Neuronal stem cell (in vitro differentiated cells): ENCODE data around the gene RNF20.

Experiments used
- DNase-seq: peaks from one replicate; pipeline ENCODE4 v3.0.0-alpha.2; 2013; ENCODE audit warnings: low spot score
- H2AFZ ChIP-seq: one replicate; pipeline ENCODE4 v1.6.1; 2013; ENCODE audit warnings: mild to moderate bottlenecking, low read length, inconsistent platforms
- H2AK5ac ChIP-seq: 2 replicates; pipeline ENCODE4 v1.6.1; 2013; ENCODE audit warnings: low read depth, mild to moderate bottlenecking, inconsistent platforms, low read length, moderate library complexity, mixed read lengths
- H2BK120ac ChIP-seq: 2 replicates; pipeline ENCODE4 v1.6.1; 2013; ENCODE audit warnings: low read depth, mild to moderate bottlenecking, inconsistent platforms, low read length, moderate library complexity, mixed read lengths
- H2BK12ac ChIP-seq: one replicate; pipeline ENCODE4 v1.6.1; 2013; ENCODE audit warnings: low read length, inconsistent platforms
- H2BK15ac ChIP-seq: 2 replicates; pipeline ENCODE4 v1.6.1; 2013; ENCODE audit warnings: mild to moderate bottlenecking, low read length, inconsistent platforms, mixed read lengths
- H2BK5ac ChIP-seq: one replicate; pipeline ENCODE4 v1.6.1; 2013; ENCODE audit warnings: inconsistent platforms, mild to moderate bottlenecking, low read length, moderate library complexity
- H3K14ac ChIP-seq: one replicate; pipeline ENCODE4 v1.6.1; 2013; ENCODE audit warnings: low read length, inconsistent platforms
- H3K18ac ChIP-seq: 2 replicates; pipeline ENCODE4 v1.6.1; 2013; ENCODE audit warnings: low read length, inconsistent platforms
- H3K23ac ChIP-seq: 2 replicates; pipeline ENCODE4 v1.6.1; 2013; ENCODE audit warnings: low read depth, mild to moderate bottlenecking, mixed read lengths, low read length, inconsistent platforms; ENCODE audit not compliant: poor library complexity
- H3K27ac ChIP-seq: replicated peaks from 3 replicates; pipeline ENCODE4 v1.5.1; 2013; ENCODE audit warnings: low read length, inconsistent platforms
- H3K27me3 ChIP-seq, 3 experiments: 2 replicates each; pipeline ENCODE4 v1.6.1; 2013; ENCODE audit warnings: low read length in 3 of 3, mild to moderate bottlenecking in 2 of 3, inconsistent platforms in 1 of 3, low read depth in 1 of 3, mixed read lengths in 1 of 3, moderate library complexity in 1 of 3; ENCODE audit not compliant: control insufficient read depth in 3 of 3, insufficient read depth in 3 of 3
- H3K36me3 ChIP-seq, 2 donors: replicated peaks in 1 of 2; 2 replicates each; pipeline ENCODE4 v1.6.1; 2013; ENCODE audit warnings: low read length in 2 of 2; ENCODE audit not compliant: control insufficient read depth in 2 of 2, insufficient read depth in 2 of 2
- H3K4ac ChIP-seq: 2 replicates; pipeline ENCODE4 v1.6.1; 2013; ENCODE audit warnings: inconsistent platforms, mild to moderate bottlenecking, low read length, moderate library complexity
- H3K4me1 ChIP-seq, 2 donors: 1 replicate in 1 of 2; 2 replicates in 1 of 2; pipeline ENCODE4 v1.6.1; 2013; ENCODE audit warnings: low read length in 2 of 2, low read depth in 1 of 2; ENCODE audit not compliant: control insufficient read depth in 2 of 2, insufficient read depth in 1 of 2
- H3K4me2 ChIP-seq: one replicate; pipeline ENCODE4 v1.6.1; 2013; ENCODE audit warnings: mild to moderate bottlenecking, low read length, inconsistent platforms; ENCODE audit not compliant: insufficient read depth, poor library complexity, severe bottlenecking
- H3K4me3 ChIP-seq, 2 donors: 2 replicates each; pipeline ENCODE4 v1.5.1; 2013; ENCODE audit warnings: low read length in 2 of 2, mild to moderate bottlenecking in 2 of 2, inconsistent platforms in 1 of 2, moderate library complexity in 1 of 2
- H3K79me1 ChIP-seq: one replicate; pipeline ENCODE4 v1.6.1; 2013; ENCODE audit warnings: low read depth, mild to moderate bottlenecking, inconsistent platforms, low read length, moderate library complexity
- H3K9ac ChIP-seq: one replicate; pipeline ENCODE4 v1.6.1; 2013; ENCODE audit warnings: mild to moderate bottlenecking, low read depth, low read length, inconsistent platforms; ENCODE audit not compliant: poor library complexity
- H3K9me3 ChIP-seq, 2 donors: replicated peaks in 1 of 2; 2 replicates each; pipeline versions ENCODE3 to v1.6.1; 2013; ENCODE audit warnings: low read length in 2 of 2, mild to moderate bottlenecking in 2 of 2, inconsistent platforms in 1 of 2, low read depth in 1 of 2, mixed read lengths in 1 of 2, moderate library complexity in 1 of 2; ENCODE audit not compliant: control insufficient read depth in 2 of 2, insufficient read depth in 1 of 2
- H4K8ac ChIP-seq: one replicate; pipeline ENCODE4 v1.6.1; 2013; ENCODE audit warnings: low read depth, mild to moderate bottlenecking, inconsistent platforms, low read length, moderate library complexity
- H4K91ac ChIP-seq: one replicate; pipeline ENCODE4 v1.6.1; 2013; ENCODE audit warnings: low read length, low read depth, mild to moderate bottlenecking, inconsistent platforms; ENCODE audit not compliant: poor library complexity
- WGBS, 2 donors: extraction: QIAGEN DNeasy Blood & Tissue Kit; methylation state at CpG; one replicate each; pipeline ENCODE4 v1.1.7; 2013; ENCODE audit warnings: missing lambda C conversion rate in 2 of 2, mixed read lengths in 1 of 2; ENCODE audit not compliant: insufficient read length in 2 of 2, insufficient replicate concordance in 1 of 2; ENCODE audit errors: extremely low coverage in 2 of 2; 5-methylcytosine and 5-hydroxymethylcytosine counted together

Gene RNF20

GRCh38 chr9:101591787-101592446 lies 58.3 kb downstream of the RNF20 start:
- H2AFZ ChIP-seq: no peak overlapping the region
- no peak overlapping the region for H3K14ac ChIP-seq
- H3K27me3 ChIP-seq: no peaks in the 10 kb centered on the region
- no peak overlapping the region for H3K23ac ChIP-seq
- no peak overlapping the region for H2BK5ac ChIP-seq
- H2BK12ac ChIP-seq: no peak overlapping the region
- H2BK120ac ChIP-seq: no peak overlapping the region
- no peaks in the 10 kb centered on the region for H3K79me1 ChIP-seq
- no peaks in the 10 kb centered on the region for H3K9me3 ChIP-seq
- no peak overlapping the region for H4K91ac ChIP-seq
- no peak overlapping the region for H3K27ac ChIP-seq
- no peak overlapping the region for H2BK15ac ChIP-seq
- DNase-seq: no peak
- peaks cover 0 to 1% of the 10 kb centered on the region in 2 donors for H3K36me3 ChIP-seq
- no peak overlapping the region for H3K9ac ChIP-seq
- H3K4me2 ChIP-seq: no peak overlapping the region
- no peak overlapping the region for H3K18ac ChIP-seq
- no peak overlapping the region for H2AK5ac ChIP-seq
- no peaks in the 10 kb centered on the region for H3K4me1 ChIP-seq
- H3K4me3 ChIP-seq: no peak overlapping the region
- H4K8ac ChIP-seq: no peak overlapping the region
- H3K4ac ChIP-seq: no peak overlapping the region

GRCh38 chr9:101592788-101593187 lies 59.1 kb downstream of the RNF20 start:
- Histone ChIP-seq H3K27me3 (no peaks in the 10 kb centered on the region), H3K4me2 (no peak overlapping the region), H4K8ac (no peak overlapping the region), H3K14ac (no peak overlapping the region), H3K9ac (no peak overlapping the region), H3K18ac (no peak overlapping the region), H2BK120ac (no peak overlapping the region), H3K23ac (no peak overlapping the region), H2BK12ac (no peak overlapping the region), H3K4me1 (no peaks in the 10 kb centered on the region), H3K4me3 (no peak overlapping the region), H3K27ac (no peak overlapping the region), H3K79me1 (no peaks in the 10 kb centered on the region), H3K4ac (no peak overlapping the region), H2BK5ac (no peak overlapping the region), H4K91ac (no peak overlapping the region), H2AK5ac (no peak overlapping the region), H2AFZ (no peak overlapping the region), H2BK15ac (no peak overlapping the region), H3K36me3 (peaks cover 0 to 1% of the 10 kb centered on the region in 2 donors), H3K9me3 (no peaks in the 10 kb centered on the region)
- DNase-seq: no peak

- Histone ChIP-seq H3K4me1 (no peaks in the 10 kb centered on the region), H2BK120ac (no peak overlapping the region), H2BK5ac (no peak overlapping the region), H3K23ac (no peak overlapping the region), H4K91ac (no peak overlapping the region), H3K4me2 (no peak overlapping the region), H3K9me3 (no peaks in the 10 kb centered on the region), H3K4me3 (no peak overlapping the region), H2AK5ac (no peak overlapping the region), H2AFZ (no peak overlapping the region), H3K79me1 (no peaks in the 10 kb centered on the region), H3K14ac (no peak overlapping the region), H3K4ac (no peak overlapping the region), H2BK15ac (no peak overlapping the region), H2BK12ac (no peak overlapping the region), H3K18ac (no peak overlapping the region), H4K8ac (no peak overlapping the region), H3K27me3 (no peaks in the 10 kb centered on the region), H3K27ac (no peak overlapping the region), H3K9ac (no peak overlapping the region), H3K36me3 (peaks cover 0 to 1% of the 10 kb centered on the region in 2 donors)
- DNase-seq: no peak
- no CpG with 5 or more reads among the region's 2 CpGs for WGBS, 2 donors
Observed at GRCh38 chr9:101593345-101593744, 59.7 kb downstream of the RNF20 start.

GRCh38 chr9:101594796-101595195 lies 61.1 kb downstream of the RNF20 start, which contains the start of gene PPP3R2:
Gene PPP3R2 (minus strand): TSS chr9:101594969. CDS start chr9:101594921, 48 bp downstream.
- H2AFZ ChIP-seq: no peak within 1 kb of the TSS
- no peak within 1 kb of the TSS for H2BK120ac ChIP-seq
- H3K4me1 ChIP-seq: no peaks in the 10 kb centered on the region
- no peak within 1 kb of the TSS for H2BK15ac ChIP-seq
- H2BK12ac ChIP-seq: no peak within 1 kb of the TSS
- H3K27ac ChIP-seq: no peak within 1 kb of the TSS
- DNase-seq: no peak
- no peak within 1 kb of the TSS for H2AK5ac ChIP-seq
- H3K4me2 ChIP-seq: no peak within 1 kb of the TSS
- H3K9me3 ChIP-seq: no peaks in the 10 kb centered on the region
- H3K23ac ChIP-seq: no peak within 1 kb of the TSS
- no peak within 1 kb of the TSS for H3K4ac ChIP-seq
- H3K79me1 ChIP-seq: no peaks in the 10 kb centered on the region
- H4K8ac ChIP-seq: no peak within 1 kb of the TSS
- H3K36me3 ChIP-seq: peaks cover 0 to 1% of the 10 kb centered on the region in 2 donors
- no peak within 1 kb of the TSS for H3K9ac ChIP-seq
- no peak within 1 kb of the TSS for H2BK5ac ChIP-seq
- H3K14ac ChIP-seq: no peak within 1 kb of the TSS
- no peaks in the 10 kb centered on the region for H3K27me3 ChIP-seq
- H3K18ac ChIP-seq: no peak within 1 kb of the TSS
- no CpG with 5 or more reads among the region's 19 CpGs for WGBS, 2 donors
- H4K91ac ChIP-seq: no peak within 1 kb of the TSS
- no peak within 1 kb of the TSS for H3K4me3 ChIP-seq
